Measurements from ENCODE around the gene AKAP8. TPM values are rescaled to one million over a fixed set of nuclear protein-coding genes. Genes with fewer than 3 reads are reported as not detected.

Gene AKAP8
- total and polyA plus RNA-seq, 9 of the 15 experiments (the other 6 are each of a cell fraction or from before 2014, with no cell fraction given) = 3.4 to 56.5 (median 15.0) TPM

DNA sequence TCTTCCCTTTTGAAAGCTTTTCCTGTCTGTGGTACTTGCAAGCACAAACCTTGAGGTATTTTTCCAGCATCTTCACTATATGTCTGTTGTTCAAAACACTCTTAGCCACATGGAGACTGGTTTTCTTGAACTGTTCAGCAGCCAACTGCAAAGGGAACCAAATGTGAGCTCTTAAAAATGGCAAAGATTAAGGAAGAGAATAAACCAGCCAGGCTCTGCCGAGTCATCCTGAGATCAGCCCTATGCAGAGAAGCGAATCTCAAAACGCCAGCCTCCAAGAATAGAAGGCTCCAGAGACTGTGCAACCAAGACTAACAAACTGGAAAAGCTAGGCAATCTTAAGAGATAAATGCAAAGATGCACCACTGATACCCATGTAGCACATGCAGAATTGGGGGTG, 20.7 kb downstream of the AKAP8 start:
- WGBS (ENCODE audit: insufficient coverage, low coverage, missing lambda C conversion rate) = 62% methylated on average over 3 of the region's 3 CpGs
- no peak for TF ChIP-seq CHD2 (IDR thresholded peaks at IDR 0.05; ENCODE audit: low read depth, low read length)
- TF ChIP-seq NFE2 (IDR thresholded peaks at IDR 0.05; ENCODE audit: low read depth) = peak; percentile 50; the same call in 1 of the 2 replicates
- TF ChIP-seq, protein P1, sequence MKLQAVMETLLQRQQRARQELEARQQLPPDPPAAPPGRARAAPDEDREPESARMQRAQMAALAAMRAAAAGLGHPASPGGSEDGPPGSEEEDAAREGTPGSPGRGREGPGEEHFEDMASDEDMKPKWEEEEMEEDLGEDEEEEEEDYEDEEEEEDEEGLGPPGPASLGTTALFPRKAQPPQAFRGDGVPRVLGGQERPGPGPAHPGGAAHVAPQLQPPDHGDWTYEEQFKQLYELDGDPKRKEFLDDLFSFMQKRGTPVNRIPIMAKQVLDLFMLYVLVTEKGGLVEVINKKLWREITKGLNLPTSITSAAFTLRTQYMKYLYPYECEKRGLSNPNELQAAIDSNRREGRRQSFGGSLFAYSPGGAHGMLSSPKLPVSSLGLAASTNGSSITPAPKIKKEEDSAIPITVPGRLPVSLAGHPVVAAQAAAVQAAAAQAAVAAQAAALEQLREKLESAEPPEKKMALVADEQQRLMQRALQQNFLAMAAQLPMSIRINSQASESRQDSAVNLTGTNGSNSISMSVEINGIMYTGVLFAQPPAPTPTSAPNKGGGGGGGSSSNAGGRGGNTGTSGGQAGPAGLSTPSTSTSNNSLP (IDR thresholded peaks at IDR 0.05; ENCODE audit: borderline replicate concordance, low read depth, low read length) = no peak
- TF ChIP-seq MAFG (tag; conservative IDR thresholded peaks at IDR 0.05) = peak; percentile 57; the same call in 1 of the 2 replicates
- TF ChIP-seq HMG20A (CRISPR knock-in tag; conservative IDR thresholded peaks at IDR 0.05) = no peak
- TF ChIP-seq TCF7L2 (IDR thresholded peaks at IDR 0.05; ENCODE audit: low read depth, low read length) = no peak
- peak; percentile 48; the same call in 1 of the 2 replicates for TF ChIP-seq MAFK (IDR thresholded peaks at IDR 0.05; ENCODE audit: low read length)
- TF ChIP-seq ZNF766 (CRISPR knock-in tag; conservative IDR thresholded peaks at IDR 0.05) = peak; percentile 56; the same call in 1 of the 2 replicates
- TF ChIP-seq MAFF (IDR thresholded peaks at IDR 0.05; ENCODE audit: low read length) = peak; percentile 22; the same call in 1 of the 2 replicates
- TF ChIP-seq, protein P2, sequence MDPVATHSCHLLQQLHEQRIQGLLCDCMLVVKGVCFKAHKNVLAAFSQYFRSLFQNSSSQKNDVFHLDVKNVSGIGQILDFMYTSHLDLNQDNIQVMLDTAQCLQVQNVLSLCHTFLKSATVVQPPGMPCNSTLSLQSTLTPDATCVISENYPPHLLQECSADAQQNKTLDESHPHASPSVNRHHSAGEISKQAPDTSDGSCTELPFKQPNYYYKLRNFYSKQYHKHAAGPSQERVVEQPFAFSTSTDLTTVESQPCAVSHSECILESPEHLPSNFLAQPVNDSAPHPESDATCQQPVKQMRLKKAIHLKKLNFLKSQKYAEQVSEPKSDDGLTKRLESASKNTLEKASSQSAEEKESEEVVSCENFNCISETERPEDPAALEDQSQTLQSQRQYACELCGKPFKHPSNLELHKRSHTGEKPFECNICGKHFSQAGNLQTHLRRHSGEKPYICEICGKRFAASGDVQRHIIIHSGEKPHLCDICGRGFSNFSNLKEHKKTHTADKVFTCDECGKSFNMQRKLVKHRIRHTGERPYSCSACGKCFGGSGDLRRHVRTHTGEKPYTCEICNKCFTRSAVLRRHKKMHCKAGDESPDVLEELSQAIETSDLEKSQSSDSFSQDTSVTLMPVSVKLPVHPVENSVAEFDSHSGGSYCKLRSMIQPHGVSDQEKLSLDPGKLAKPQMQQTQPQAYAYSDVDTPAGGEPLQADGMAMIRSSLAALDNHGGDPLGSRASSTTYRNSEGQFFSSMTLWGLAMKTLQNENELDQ (CRISPR knock-in tag; IDR thresholded peaks at IDR 0.05; ENCODE audit: borderline replicate concordance) = no peak
- TF ChIP-seq, protein P3, sequence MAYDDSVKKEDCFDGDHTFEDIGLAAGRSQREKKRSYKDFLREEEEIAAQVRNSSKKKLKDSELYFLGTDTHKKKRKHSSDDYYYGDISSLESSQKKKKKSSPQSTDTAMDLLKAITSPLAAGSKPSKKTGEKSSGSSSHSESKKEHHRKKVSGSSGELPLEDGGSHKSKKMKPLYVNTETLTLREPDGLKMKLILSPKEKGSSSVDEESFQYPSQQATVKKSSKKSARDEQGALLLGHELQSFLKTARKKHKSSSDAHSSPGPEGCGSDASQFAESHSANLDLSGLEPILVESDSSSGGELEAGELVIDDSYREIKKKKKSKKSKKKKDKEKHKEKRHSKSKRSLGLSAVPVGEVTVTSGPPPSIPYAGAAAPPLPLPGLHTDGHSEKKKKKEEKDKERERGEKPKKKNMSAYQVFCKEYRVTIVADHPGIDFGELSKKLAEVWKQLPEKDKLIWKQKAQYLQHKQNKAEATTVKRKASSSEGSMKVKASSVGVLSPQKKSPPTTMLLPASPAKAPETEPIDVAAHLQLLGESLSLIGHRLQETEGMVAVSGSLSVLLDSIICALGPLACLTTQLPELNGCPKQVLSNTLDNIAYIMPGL (CRISPR knock-in tag; IDR thresholded peaks at IDR 0.05) = no peak
- TF ChIP-seq, protein P4, sequence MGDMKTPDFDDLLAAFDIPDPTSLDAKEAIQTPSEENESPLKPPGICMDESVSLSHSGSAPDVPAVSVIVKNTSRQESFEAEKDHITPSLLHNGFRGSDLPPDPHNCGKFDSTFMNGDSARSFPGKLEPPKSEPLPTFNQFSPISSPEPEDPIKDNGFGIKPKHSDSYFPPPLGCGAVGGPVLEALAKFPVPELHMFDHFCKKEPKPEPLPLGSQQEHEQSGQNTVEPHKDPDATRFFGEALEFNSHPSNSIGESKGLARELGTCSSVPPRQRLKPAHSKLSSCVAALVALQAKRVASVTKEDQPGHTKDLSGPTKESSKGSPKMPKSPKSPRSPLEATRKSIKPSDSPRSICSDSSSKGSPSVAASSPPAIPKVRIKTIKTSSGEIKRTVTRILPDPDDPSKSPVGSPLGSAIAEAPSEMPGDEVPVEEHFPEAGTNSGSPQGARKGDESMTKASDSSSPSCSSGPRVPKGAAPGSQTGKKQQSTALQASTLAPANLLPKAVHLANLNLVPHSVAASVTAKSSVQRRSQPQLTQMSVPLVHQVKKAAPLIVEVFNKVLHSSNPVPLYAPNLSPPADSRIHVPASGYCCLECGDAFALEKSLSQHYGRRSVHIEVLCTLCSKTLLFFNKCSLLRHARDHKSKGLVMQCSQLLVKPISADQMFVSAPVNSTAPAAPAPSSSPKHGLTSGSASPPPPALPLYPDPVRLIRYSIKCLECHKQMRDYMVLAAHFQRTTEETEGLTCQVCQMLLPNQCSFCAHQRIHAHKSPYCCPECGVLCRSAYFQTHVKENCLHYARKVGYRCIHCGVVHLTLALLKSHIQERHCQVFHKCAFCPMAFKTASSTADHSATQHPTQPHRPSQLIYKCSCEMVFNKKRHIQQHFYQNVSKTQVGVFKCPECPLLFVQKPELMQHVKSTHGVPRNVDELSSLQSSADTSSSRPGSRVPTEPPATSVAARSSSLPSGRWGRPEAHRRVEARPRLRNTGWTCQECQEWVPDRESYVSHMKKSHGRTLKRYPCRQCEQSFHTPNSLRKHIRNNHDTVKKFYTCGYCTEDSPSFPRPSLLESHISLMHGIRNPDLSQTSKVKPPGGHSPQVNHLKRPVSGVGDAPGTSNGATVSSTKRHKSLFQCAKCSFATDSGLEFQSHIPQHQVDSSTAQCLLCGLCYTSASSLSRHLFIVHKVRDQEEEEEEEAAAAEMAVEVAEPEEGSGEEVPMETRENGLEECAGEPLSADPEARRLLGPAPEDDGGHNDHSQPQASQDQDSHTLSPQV (IDR thresholded peaks at IDR 0.05) = peak; percentile 58; the same call in 1 of the 2 replicates

More for the DNA sequence above, 20.7 kb downstream of the AKAP8 start:
- Histone ChIP-seq H3K4me1 (replicated peaks in 1 of 2; ENCODE audit: control insufficient read depth in 2 of 2, insufficient read depth in 2 of 2, low read length in 2 of 2) (no peaks in the 10 kb centered on the region; a peak in 2 of 5 replicates), H3K79me2 (ENCODE audit: control insufficient read depth, insufficient read depth, low read length) (no peaks in the 10 kb centered on the region), H3K4me3 (no peak overlapping the region), H3K9me1 (ENCODE audit: control insufficient read depth, insufficient read depth, low read length) (no peaks in the 10 kb centered on the region), H3K9ac (ENCODE audit: insufficient read depth in 1 of 2, low read depth in 2 of 2, low read length in 2 of 2) (no peak overlapping the region), H3K27me3 (ENCODE audit: control insufficient read depth in 2 of 2, insufficient read depth in 2 of 2, low read length in 2 of 2) (no peaks in the 10 kb centered on the region), H2AFZ (ENCODE audit: low read depth, low read length) (no peak overlapping the region), H3K27ac (ENCODE audit: extremely low read depth, low read depth, low read length) (peak overlapping the region; percentile 31; the same call in 1 of the 3 replicates), H3K9me3 (replicated peaks; ENCODE audit: control insufficient read depth, insufficient read depth, low read depth, low read length) (no peaks in the 10 kb centered on the region), H4K20me1 (replicated peaks; ENCODE audit: control insufficient read depth, insufficient read depth, low read length) (no peaks in the 10 kb centered on the region; the same call in 1 of the 2 replicates), H3K36me3 (ENCODE audit: control insufficient read depth, insufficient read depth, low read length) (peaks cover 70% of the 10 kb centered on the region; the same call in 2 of the 3 replicates), H3K4me2 (ENCODE audit: insufficient read depth, low read length) (no peak overlapping the region)
- ChIA-PET CTCF (ENCODE audit: low intra/inter-chr PET ratio) (no interaction called here), POLR2A (interaction anchor here (0.7 to 2.4 kb wide), 6 partner anchors 9 to 120 kb away, joined by 3 to 8 read pairs (median 5); no protein-coding TSS in a partner anchor)
- intact Hi-C loops (cut with micrococcal nuclease) (no loop called here), in situ Hi-C loops (cut with MboI) (no loop called here)
- FAIRE-seq (no peak), DNase-seq (ENCODE audit: extremely low read depth in 1 of 4, low spot score in 3 of 4) (no peak), ATAC-seq (no peak; the same call in 2 of the 3 replicates)
- no TSS peak for BruUV-seq (replicated peaks)
